ENCODE measurements around the gene COX11.

- no peak for TF ChIP-seq GATA2 (IDR thresholded peaks at IDR 0.05; ENCODE audit: low read depth, low read length)
- TF ChIP-seq GATA3 (IDR thresholded peaks at IDR 0.05; ENCODE audit: low read depth, low read length), result no peak
Observed at GRCh38 chr17:54932711-54933110, 35.7 kb downstream of the COX11 start.

All from SH-SY5Y (cell line).